Esophagus squamous epithelium (tissue), 5 donors: ENCODE data around the gene CALN1. TPM values are rescaled to one million over a fixed set of nuclear protein-coding genes. Genes with fewer than 3 reads are reported as not detected.

Experiments used
- DNase-seq: peaks from one replicate; lab custom pipeline; 2025; lab: John Stamatoyannopoulos, UW
- H3K27ac ChIP-seq, 4 donors: fragments of 200-600 bp; sonication (generic); one replicate each; pipeline ENCODE4 v1.5.1; 2016 to 2019; ENCODE audit warnings: mild to moderate bottlenecking in 1 of 4
- H3K27me3 ChIP-seq, 4 donors: fragments of 200-600 bp; sonication (generic); 1 replicate in 3 of 4; 2 replicates in 1 of 4; pipeline versions ENCODE4 v1.5.1 to v1.6.0; 2017 to 2021; ENCODE audit warnings: antibody characterized with exemption in 1 of 4
- H3K36me3 ChIP-seq, 3 donors: fragments of 200-600 bp; sonication (generic); one replicate each; pipeline ENCODE4 v1.5.1; 2016 to 2019
- H3K4me1 ChIP-seq, 3 donors: fragments of 200-600 bp; sonication (generic); one replicate each; pipeline ENCODE4 v1.5.1; 2017 to 2019
- H3K4me3 ChIP-seq, 4 donors: fragments of 200-600 bp; sonication (generic); 1 replicate in 3 of 4; 2 replicates in 1 of 4; pipeline ENCODE4 v1.5.1; 2016 to 2019; ENCODE audit warnings: mild to moderate bottlenecking in 2 of 4, moderate library complexity in 1 of 4
- H3K9me3 ChIP-seq, 3 donors: fragments of 200-600 bp; sonication (generic); one replicate each; pipeline ENCODE4 v1.5.1; 2016 to 2019
- CTCF ChIP-seq, 6 experiments: fragments of 450-650 bp in 4 of 6; fragments of 200-600 bp in 2 of 6; sonication (generic) in 2 of 6; IDR thresholded peaks; one replicate each; pipeline ENCODE4 v1.5.1; 2016 to 2019; ENCODE audit warnings: antibody characterized with exemption in 6 of 6, mild to moderate bottlenecking in 4 of 6, moderate library complexity in 4 of 6
- POLR2A ChIP-seq, 4 donors: fragments of 450-650 bp; IDR thresholded peaks; one replicate each; pipeline ENCODE4 v1.6.1; 2017; ENCODE audit warnings: antibody characterized with exemption in 4 of 4, mild to moderate bottlenecking in 4 of 4, moderate library complexity in 3 of 4
- WGBS, 2 donors: methylation state at CpG; one replicate each; pipeline ENCODE4 v1.1.5; 2018; 5-methylcytosine and 5-hydroxymethylcytosine counted together
- intact Hi-C: fragments of 100-400 bp; cut with DNase I; formaldehyde crosslinking; loops from one replicate; pipeline ENCODE4 v1.15.0; 2022
- total RNA-seq, 4 donors: library from RNA; depleted of rRNA; stranded (reverse); fragments of >200 nt; gene quantifications; one replicate each; pipeline ENCODE4 v1.1.0, GENCODE V29; 2016
- donor health status: DM: yes; HTN: yes; CAD: no.

The CALN1 gene
- total RNA-seq, 4 donors from 2014 or later = 0.83 TPM; not detected in 3

DNA sequence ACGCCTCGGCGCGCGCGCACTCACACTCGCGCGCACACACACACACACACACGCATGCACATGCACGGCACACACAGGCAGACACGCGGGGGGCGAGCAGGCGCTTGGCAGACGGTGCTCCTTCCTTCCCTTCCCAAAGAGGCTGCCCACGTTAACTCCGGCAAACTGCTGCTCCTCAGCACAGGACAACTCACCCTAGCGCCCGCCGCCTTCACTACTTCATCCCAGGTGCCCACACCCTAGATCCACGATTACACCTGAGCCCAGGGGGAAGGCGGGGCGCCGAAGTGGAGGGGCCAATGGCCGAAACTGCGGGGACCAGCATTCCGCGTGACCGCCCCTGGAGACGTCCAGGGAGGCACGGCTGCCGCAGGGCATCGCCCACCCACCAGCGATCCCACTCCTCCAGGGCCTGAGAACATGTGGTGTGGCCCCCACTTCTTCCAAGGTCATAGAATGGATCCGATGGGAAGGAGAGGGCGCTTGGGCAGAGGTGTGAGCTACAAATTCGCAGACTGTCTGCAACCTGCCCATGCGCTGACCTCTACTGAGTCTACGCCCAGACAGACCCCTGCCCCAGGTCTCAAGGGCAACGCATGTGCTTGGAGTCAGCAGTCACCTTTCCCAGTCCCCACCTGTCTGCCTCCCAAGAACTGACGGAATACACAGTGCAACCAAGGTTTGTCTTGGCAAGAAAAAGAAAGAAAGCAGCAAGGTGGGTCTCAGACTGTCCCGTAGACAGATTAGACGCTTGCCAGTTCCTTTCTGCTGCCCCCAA is 74.6 kb downstream of the CALN1 start:
- Histone ChIP-seq H3K4me1 (peaks cover 0 to 24% (median 15%) of the 10 kb centered on the region in 3 donors), H3K36me3 (no peaks in the 10 kb centered on the region), H3K4me3 (peak overlapping the region in 2 of 4 donors; percentile 28 to 29), H3K27me3 (peaks cover 0 to 57% (median 7%) of the 10 kb centered on the region in 4 donors), H3K27ac (no peak overlapping the region), H3K9me3 (peaks cover 0 to 7% (median 0%) of the 10 kb centered on the region in 3 donors)
- DNase-seq = no peak
- 12 to 25% methylated on average over 12 to 13 of the region's 44 CpGs for WGBS, 2 donors
- no peak for TF ChIP-seq POLR2A (IDR thresholded peaks at IDR 0.05)
- intact Hi-C loops = no loop called here

DNA sequence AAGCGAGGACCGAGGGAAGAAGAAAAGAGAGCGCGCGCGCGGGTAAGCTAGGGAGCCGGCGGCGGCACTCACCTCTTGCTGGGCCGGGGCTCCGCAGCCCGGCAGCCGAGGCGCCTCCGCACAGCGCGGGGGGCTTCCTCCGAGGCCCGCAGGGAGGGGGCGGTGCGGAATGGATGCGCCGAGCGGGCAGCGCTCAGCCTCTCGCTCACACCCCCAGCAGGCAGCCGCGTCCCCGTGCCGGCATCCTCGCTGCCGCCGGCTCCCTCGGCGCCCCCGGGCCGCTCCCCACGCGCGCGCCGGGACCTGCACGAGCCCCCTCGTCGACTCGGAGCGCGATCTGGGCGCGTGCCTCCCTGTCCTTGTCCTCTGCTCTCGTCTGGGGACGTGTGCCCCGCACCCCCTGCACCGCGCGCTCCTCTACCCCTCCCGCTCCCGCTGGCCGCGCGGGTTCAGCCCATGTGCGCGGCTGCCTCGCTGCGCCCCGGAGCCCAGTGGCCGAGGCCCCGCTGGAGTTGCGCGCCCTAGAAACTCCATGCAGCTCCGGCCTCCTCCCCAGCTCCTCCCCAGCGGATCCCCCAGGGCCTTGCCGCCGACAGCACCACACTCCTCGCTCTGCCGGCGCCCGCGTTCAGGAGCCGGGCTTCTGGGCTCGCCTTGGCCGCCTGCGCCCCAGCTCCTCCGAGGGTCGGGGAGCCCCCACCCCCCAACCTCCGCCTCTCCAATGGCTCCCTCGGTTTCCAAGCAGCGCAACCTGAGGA is 75.3 kb downstream of the CALN1 start:
- DNase-seq = no peak
- no peaks in the 10 kb centered on the region for H3K36me3 ChIP-seq
- intact Hi-C loops = no loop called here

DNA sequence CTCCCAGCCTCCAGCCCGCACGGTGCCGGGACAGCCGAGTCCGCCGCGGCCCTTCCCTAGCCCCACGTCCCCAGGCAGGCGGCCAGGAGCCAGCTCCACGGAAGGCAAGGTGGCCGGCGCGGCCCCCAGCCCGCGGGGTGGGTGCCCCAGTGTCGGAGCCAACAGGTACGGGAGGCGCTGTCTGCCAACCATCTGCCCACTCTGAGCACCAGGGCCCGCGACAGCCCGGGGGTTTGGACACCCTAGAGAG is 75.8 kb downstream of the CALN1 start:
- Histone ChIP-seq H3K36me3 (no peaks in the 10 kb centered on the region), H3K4me1 (peaks cover 0 to 24% (median 15%) of the 10 kb centered on the region in 3 donors), H3K4me3 (peak overlapping the region; percentile 4 to 29 (median 20)), H3K9me3 (peaks cover 0 to 7% (median 5%) of the 10 kb centered on the region in 3 donors), H3K27me3 (peaks cover 0 to 62% (median 7%) of the 10 kb centered on the region in 4 donors), H3K27ac (no peak overlapping the region)
- no CpG with 5 or more reads among the region's 21 CpGs for WGBS, 2 donors
- TF ChIP-seq POLR2A (IDR thresholded peaks at IDR 0.05) (no peak), CTCF (IDR thresholded peaks at IDR 0.05) (no peak)
- no peak for DNase-seq
- intact Hi-C loops = no loop called here

More for the DNA sequence above, 75.3 kb downstream of the CALN1 start:
- Histone ChIP-seq H3K27ac (no peak overlapping the region), H3K9me3 (peaks cover 0 to 7% (median 4%) of the 10 kb centered on the region in 3 donors), H3K4me3 (peak overlapping the region; percentile 4 to 29 (median 20)), H3K4me1 (peaks cover 0 to 24% (median 15%) of the 10 kb centered on the region in 3 donors), H3K27me3 (peaks cover 0 to 62% (median 7%) of the 10 kb centered on the region in 4 donors)
- WGBS, 2 donors = 5 to 16% methylated on average over 14 to 41 of the region's 89 CpGs
- TF ChIP-seq POLR2A (IDR thresholded peaks at IDR 0.05) (no peak), CTCF (IDR thresholded peaks at IDR 0.05) (no peak)

- TF ChIP-seq POLR2A (IDR thresholded peaks at IDR 0.05) (no peak), CTCF (IDR thresholded peaks at IDR 0.05) (no peak)
- intact Hi-C loops = no loop called here
Measured at GRCh38 chr7:72335561-72336381, 76.4 kb downstream of the CALN1 start.

GRCh38 chr7:72334698-72335097 is 77.4 kb downstream of the CALN1 start:
- intact Hi-C loops = no loop called here
- Histone ChIP-seq H3K36me3 (no peaks in the 10 kb centered on the region), H3K9me3 (peaks cover 0 to 6% (median 5%) of the 10 kb centered on the region in 3 donors), H3K27me3 (peaks cover 0 to 50% (median 7%) of the 10 kb centered on the region in 4 donors), H3K4me1 (peaks cover 0 to 24% (median 15%) of the 10 kb centered on the region in 3 donors), H3K27ac (no peak overlapping the region), H3K4me3 (no peak overlapping the region)
- WGBS, 2 donors = 54 to 56% methylated on average over 5 of the region's 5 CpGs
- DNase-seq = no peak
- TF ChIP-seq CTCF (IDR thresholded peaks at IDR 0.05) = no peak
- TF ChIP-seq POLR2A (IDR thresholded peaks at IDR 0.05) = no peak

More at GRCh38 chr7:72335561-72336381, 76.4 kb downstream of the CALN1 start:
- WGBS, 2 donors = 4 to 33% methylated on average over 3 to 10 of the region's 62 CpGs
- H3K4me3 ChIP-seq = peak overlapping the region; percentile 4 to 29 (median 20)
- H3K9me3 ChIP-seq = peaks cover 0 to 7% (median 5%) of the 10 kb centered on the region in 3 donors
- no peak overlapping the region for H3K27ac ChIP-seq
- H3K36me3 ChIP-seq = no peaks in the 10 kb centered on the region
- peaks cover 0 to 24% (median 15%) of the 10 kb centered on the region in 3 donors for H3K4me1 ChIP-seq
- DNase-seq = no peak
- H3K27me3 ChIP-seq = peaks cover 0 to 59% (median 7%) of the 10 kb centered on the region in 4 donors
